ENCODE data around the gene GSTM2. TPM values are rescaled to one million over a fixed set of nuclear protein-coding genes. Genes with fewer than 3 reads are reported as not detected.

GSTM2 gene
- 7.6 and 16.0 TPM in 2 replicates for total RNA-seq

GRCh38 chr1:109667452-109668122, at the start of gene GSTM2:
Gene GSTM2 (plus strand): TSS chr1:109668057. CDS start chr1:109668116, 59 bp downstream.

GRCh38 chr1:109619576-109620400, 48.1 kb upstream of the GSTM2 start, which contains the start of the genes AMPD2 and GNAT2:
Gene AMPD2 (plus strand): TSS chr1:109619837. CDS start chr1:109621176, 1,339 bp downstream.
Gene GNAT2 (minus strand): TSS chr1:109619616. CDS start chr1:109612870, 6,746 bp downstream.

GRCh38 chr1:109655615-109656519, 12.0 kb upstream of the GSTM2 start, which contains the start of gene GSTM4:
Gene GSTM4 (plus strand): TSS chr1:109656099. CDS start chr1:109656390, 291 bp downstream.

GRCh38 chr1:109687641-109688499, 20.0 kb downstream of the GSTM2 start, which contains the start of gene GSTM1:
Gene GSTM1 (plus strand): TSS chr1:109687817. CDS start chr1:109687874, 57 bp downstream.

GRCh38 chr1:109711593-109712320, 43.9 kb downstream of the GSTM2 start, which contains the start of gene GSTM5:
Gene GSTM5 (plus strand): TSS chr1:109712251. CDS start chr1:109712313, 62 bp downstream.

Other genes with a start within 250 kb of the GSTM2 start
- gene PSMA5, start 241.6 kb upstream of the GSTM2 start, total RNA-seq = 57.4 and 70.7 TPM in 2 replicates
- gene SYPL2, start 201.5 kb upstream of the GSTM2 start, total RNA-seq = 0.44 and 1.6 TPM in 2 replicates
- gene ATXN7L2, start 184.2 kb upstream of the GSTM2 start, total RNA-seq = 2.0 and 4.0 TPM in 2 replicates
- gene CYB561D1, start 174.0 kb upstream of the GSTM2 start, total RNA-seq = 4.8 and 6.7 TPM in 2 replicates
- gene AMIGO1, start 158.3 kb upstream of the GSTM2 start, total RNA-seq = 0.43 and 1.1 TPM in 2 replicates
- 0.57 TPM in 1 of 2 replicates, not detected in the other for gene GPR61, start 128.2 kb upstream of the GSTM2 start, total RNA-seq
- 11.6 and 19.9 TPM in 2 replicates for gene GNAI3, start 119.4 kb upstream of the GSTM2 start, total RNA-seq
- gene GNAT2, start 48.4 kb upstream of the GSTM2 start, total RNA-seq = 0.44 TPM in 1 of 2 replicates, not detected in the other
- 92.6 and 124 TPM in 2 replicates for gene AMPD2, start 48.2 kb upstream of the GSTM2 start, total RNA-seq
- 13.6 and 14.4 TPM in 2 replicates for gene GSTM4, start 12.0 kb upstream of the GSTM2 start, total RNA-seq
- not detected in 2 replicates for gene GSTM1, start 19.8 kb downstream of the GSTM2 start, total RNA-seq
- gene GSTM5, start 44.2 kb downstream of the GSTM2 start, total RNA-seq = 0.22 and 0.43 TPM in 2 replicates
- gene GSTM3, start 73.0 kb downstream of the GSTM2 start, total RNA-seq = 21.8 and 126 TPM in 2 replicates
- not detected in 2 replicates for gene EPS8L3, start 95.9 kb downstream of the GSTM2 start, total RNA-seq
- gene CSF1, start 242.8 kb downstream of the GSTM2 start, total RNA-seq = 28.8 and 148 TPM in 2 replicates

Measured in placental pericyte (primary cell).